HepG2 (cell line): ENCODE measurements around the gene R3HDM4. TPM values are rescaled to one million over a fixed set of nuclear protein-coding genes. Genes with fewer than 3 reads are reported as not detected.

Experiments used
- BCLAF1 ChIP-seq: fragments of 450-650 bp; IDR thresholded peaks from 2 replicates; pipeline ENCODE4 v1.6.1; 2017; ENCODE audit warnings: mild to moderate bottlenecking
- DMTF1 ChIP-seq: sonication (generic); formaldehyde crosslinking; IDR thresholded peaks from 2 replicates; pipeline ENCODE4 v1.4.0; 2020; ENCODE audit warnings: mild to moderate bottlenecking, missing genetic modification reagents
- KDM1A ChIP-seq: IDR thresholded peaks from 2 replicates; pipeline ENCODE4 v1.6.1; 2016; ENCODE audit warnings: missing compliant biosample characterization
- KDM4B ChIP-seq: sonication (generic); formaldehyde crosslinking; IDR thresholded peaks from 2 replicates; pipeline ENCODE4 v1.4.0; 2020; ENCODE audit warnings: missing genetic modification reagents
- LRRFIP1 ChIP-seq: sonication (generic); formaldehyde crosslinking; conservative IDR thresholded peaks from 2 replicates; pipeline ENCODE4 v1.4.0; 2020; ENCODE audit warnings: missing genetic modification reagents
- NR2F1 ChIP-seq, 2 experiments: fragments of 450-650 bp in 1 of 2; formaldehyde crosslinking in 1 of 2; IDR thresholded peaks; 2 replicates each; pipeline versions ENCODE4 v1.5.0 to v1.6.1; 2016 to 2020; ENCODE audit warnings: mild to moderate bottlenecking in 1 of 2, missing compliant biosample characterization in 1 of 2, missing genetic modification reagents in 1 of 2, moderate library complexity in 1 of 2
- RCOR2 ChIP-seq: IDR thresholded peaks from 2 replicates; pipeline ENCODE4 v1.6.1; 2016; ENCODE audit warnings: missing biosample characterization, missing genetic modification reagents
- RXRA ChIP-seq: sonication (generic); formaldehyde crosslinking; IDR thresholded peaks from 2 replicates; pipeline ENCODE4 v1.5.1; 2020; ENCODE audit warnings: missing genetic modification reagents
- ZHX1 ChIP-seq: sonication (generic); formaldehyde crosslinking; IDR thresholded peaks from 2 replicates; pipeline ENCODE4 v1.8.1; 2022; ENCODE audit warnings: low read depth, mild to moderate bottlenecking, missing genetic modification reagents
- ZNF260 ChIP-seq: sonication (generic); formaldehyde crosslinking; IDR thresholded peaks from 2 replicates; pipeline ENCODE4 v1.4.0; 2020; ENCODE audit warnings: missing genetic modification reagents, low read depth, mild to moderate bottlenecking, borderline replicate concordance
- ZNF264 ChIP-seq: sonication (generic); formaldehyde crosslinking; IDR thresholded peaks from 2 replicates; pipeline ENCODE4 v1.4.0; 2020; ENCODE audit warnings: missing genetic modification reagents
- ZNF350 ChIP-seq: sonication (generic); formaldehyde crosslinking; IDR thresholded peaks from 2 replicates; pipeline ENCODE4 v1.4.0; 2020; ENCODE audit warnings: mild to moderate bottlenecking, low read depth, missing genetic modification reagents, borderline replicate concordance
- ZNF569 ChIP-seq: sonication (generic); formaldehyde crosslinking; IDR thresholded peaks from 2 replicates; pipeline ENCODE4 v1.5.0; 2020; ENCODE audit warnings: mild to moderate bottlenecking, missing genetic modification reagents, moderate library complexity, borderline replicate concordance
- ZNF672 ChIP-seq: sonication (generic); formaldehyde crosslinking; IDR thresholded peaks from 2 replicates; pipeline ENCODE4 v1.8.1; 2022; ENCODE audit warnings: missing genetic modification reagents
- ZNF691 ChIP-seq: sonication (generic); formaldehyde crosslinking; IDR thresholded peaks from 2 replicates; pipeline ENCODE4 v1.4.0; 2020; ENCODE audit warnings: missing genetic modification reagents, low read depth, mild to moderate bottlenecking, borderline replicate concordance
- ZNF713 ChIP-seq: sonication (generic); formaldehyde crosslinking; IDR thresholded peaks from 2 replicates; pipeline ENCODE4 v1.4.0; 2020; ENCODE audit warnings: mild to moderate bottlenecking, missing genetic modification reagents
- ZNF766 ChIP-seq: sonication (generic); formaldehyde crosslinking; IDR thresholded peaks from 2 replicates; pipeline ENCODE4 v1.5.0; 2020; ENCODE audit warnings: missing genetic modification reagents, borderline replicate concordance
- polyA plus RNA-seq, 8 experiments: library from polyadenylated mRNA; depleted of rRNA in 3 of 8; stranded (reverse) in 7 of 8; unstranded in 1 of 8; fragments of >200 nt; fragmentation: Illumina TruSeq in 4 of 8; extraction: Trizol in 4 of 8; gene quantifications; 2 replicates each; pipeline versions ENCODE4 v1.2.1 to v1.2.3, GENCODE V29; 2011 to 2016; ENCODE audit warnings: low read depth in 4 of 8, missing spikeins in 1 of 8, mixed read lengths in 1 of 8; ENCODE audit not compliant: insufficient read depth in 1 of 8
- total RNA-seq, 5 experiments: library from RNA; depleted of rRNA; stranded (reverse); fragments of >200 nt; fragmentation: Illumina TruSeq; extraction: Trizol; gene quantifications; 2 replicates each; pipeline ENCODE4 v1.2.3, GENCODE V29; 2016; ENCODE audit warnings: low read depth in 1 of 5

The R3HDM4 gene
- total and polyA plus RNA-seq, 2 of the 13 experiments (the other 11 are each of a cell fraction or from before 2014, with no cell fraction given) = 26.2 to 26.9 TPM

GRCh38 chr19:925526-926322 is 12.7 kb upstream of the R3HDM4 start, which contains the start of gene ARID3A (continued):
- TF ChIP-seq RCOR2 (CRISPR knock-in tag) (peak; percentile 55; the same call in 1 of the 2 replicates), KDM4B (no peak), ZNF766 (CRISPR knock-in tag) (no peak), BCLAF1 (no peak), KDM1A (no peak), ZNF264 (CRISPR knock-in tag) (no peak), LRRFIP1 (no peak), ZNF672 (CRISPR knock-in tag) (no peak), ZNF350 (CRISPR knock-in tag) (no peak; the same call in 1 of the 2 replicates), ZHX1 (CRISPR knock-in tag) (no peak), DMTF1 (no peak), ZNF691 (CRISPR knock-in tag) (no peak), ZNF260 (CRISPR knock-in tag) (no peak), ZNF713 (CRISPR knock-in tag) (no peak), ZNF569 (CRISPR knock-in tag) (no peak), NR2F1 (CRISPR knock-in tag; IDR thresholded peaks at IDR 0.05) (peak in 1 of 2 experiments; percentile 29; a peak in 1 of 4 replicates), RXRA (CRISPR knock-in tag) (no peak; the same call in 1 of the 2 replicates)
